Lung microvascular endothelial cell (primary cell): ENCODE data around the gene GDNF. TPM values are rescaled to one million over a fixed set of nuclear protein-coding genes. Genes with fewer than 3 reads are reported as not detected.
A peak's percentile ranks its signal among the peaks of the same experiment; 100 is the strongest.
"Not testable (repeated sequence)": the region's sequence is repeated elsewhere in the genome, so short reads cannot be mapped to it uniquely, and the experiment has no call there.

Experiments used
- DNase-seq, 2 donors: peaks; one replicate each; pipeline versions ENCODE4 v3.0.0 to v3.0.0-alpha.2; 2010; ENCODE audit warnings: low read depth in 2 of 2
- total RNA-seq: library from RNA; depleted of rRNA; stranded (reverse); fragments of >200 nt; gene quantifications from 2 replicates; pipeline ENCODE4 v1.2.1, GENCODE V29; 2014

GDNF gene
- total RNA-seq, 1 donor from 2014 or later: not detected

DNA sequence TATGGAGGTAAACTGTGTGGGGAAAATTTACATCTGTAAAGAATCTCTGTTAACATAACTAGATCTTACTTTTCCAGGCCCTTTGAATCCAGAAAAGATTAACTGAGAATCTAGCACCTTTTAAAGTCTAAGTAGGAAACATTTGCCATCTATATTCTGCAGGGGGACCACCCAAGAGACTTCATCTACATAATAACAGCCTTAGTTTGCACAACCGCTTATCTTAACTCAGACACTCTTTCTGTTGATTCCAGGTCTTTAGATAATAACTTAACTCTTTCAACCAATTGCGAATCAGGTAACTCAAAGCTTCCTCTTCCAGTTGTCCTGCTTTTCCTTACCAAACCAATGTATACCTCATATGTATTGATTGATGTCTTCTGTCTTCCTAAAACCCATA is 53.4 kb downstream of the GDNF start:
- no peak for DNase-seq

DNA sequence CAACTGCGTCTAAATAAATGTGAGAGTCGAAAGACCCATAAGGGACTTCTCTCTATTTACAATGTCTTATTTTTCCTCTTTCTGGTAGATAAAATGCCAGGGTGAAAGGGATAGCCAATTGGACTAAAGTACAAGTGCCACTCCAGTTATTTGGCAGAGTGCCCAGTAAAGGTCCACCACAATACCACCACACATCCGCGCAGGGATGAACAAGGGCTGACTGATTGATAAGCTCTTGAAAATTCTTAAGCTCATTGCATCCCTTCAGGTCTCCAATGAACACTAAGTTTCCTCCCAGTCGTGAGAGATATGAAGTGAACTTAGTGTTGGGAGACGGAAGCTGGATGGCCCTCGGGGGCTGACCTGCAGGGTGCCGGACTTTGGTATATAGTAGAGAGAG is 58.4 kb downstream of the GDNF start:
- DNase-seq: not testable (repeated sequence)

DNA sequence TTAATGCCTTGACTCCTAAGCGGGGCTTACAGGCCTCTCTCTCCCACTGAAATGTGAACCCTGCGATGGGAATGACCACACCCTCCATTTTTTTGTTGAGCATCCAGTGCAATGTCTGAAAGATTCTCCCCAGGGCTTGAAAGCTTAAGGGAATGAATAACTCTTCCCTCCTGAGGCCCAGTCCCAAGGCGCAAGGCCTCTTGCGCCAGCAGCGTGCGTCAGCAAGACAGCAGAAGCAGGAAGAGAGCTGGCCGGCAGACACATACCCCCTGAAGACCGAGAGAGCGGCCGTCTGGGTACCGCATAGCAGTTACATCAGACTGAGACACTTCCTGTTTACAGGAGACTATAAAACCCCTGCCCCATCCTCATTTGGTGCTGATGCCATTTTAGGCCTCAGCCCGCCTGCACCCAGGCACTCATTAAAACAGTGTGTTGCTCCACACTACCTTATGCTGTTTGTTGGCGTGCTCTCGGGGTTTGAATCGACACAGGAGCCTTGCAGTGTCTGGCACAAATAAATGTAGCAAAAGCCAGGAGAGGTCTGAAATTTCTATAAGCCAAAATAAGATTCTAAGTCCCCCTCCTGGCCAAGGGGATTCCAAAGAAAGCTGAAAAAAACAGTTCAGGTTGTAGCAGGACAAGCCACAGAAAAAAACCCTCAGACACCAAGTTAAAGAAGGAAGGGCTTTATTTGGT is 62.3 kb downstream of the GDNF start:
- peak in 1 of 2 donors; percentile 83 for DNase-seq

- DNase-seq: no peak
Measured at GRCh38 chr5:37776826-37777225, 63.0 kb downstream of the GDNF start.

GRCh38 chr5:37774912-37775483 is 64.8 kb downstream of the GDNF start:
- peak; percentile 10 to 40 for DNase-seq

GRCh38 chr5:37773809-37774208 is 66.0 kb downstream of the GDNF start:
- no peak for DNase-seq

DNA sequence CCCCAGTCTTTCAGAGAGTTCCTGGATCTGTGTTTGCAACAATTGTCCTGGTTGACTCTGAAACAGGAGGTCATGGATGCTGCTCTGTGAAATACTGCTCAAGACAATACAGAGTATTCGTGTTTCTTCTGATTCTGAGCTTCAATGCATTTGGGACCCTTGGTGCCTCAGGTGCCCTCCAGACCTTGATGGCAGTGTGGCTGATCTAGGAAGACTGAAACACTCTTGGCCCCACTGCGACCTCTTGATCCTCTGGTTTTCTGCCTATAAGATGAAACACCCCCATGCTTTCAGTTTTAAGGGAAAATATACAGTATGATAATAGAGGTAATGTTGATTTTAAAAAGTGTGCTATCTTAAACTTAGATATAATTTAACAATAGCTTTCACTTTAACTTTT is 67.6 kb downstream of the GDNF start:
- DNase-seq: no peak

DNA sequence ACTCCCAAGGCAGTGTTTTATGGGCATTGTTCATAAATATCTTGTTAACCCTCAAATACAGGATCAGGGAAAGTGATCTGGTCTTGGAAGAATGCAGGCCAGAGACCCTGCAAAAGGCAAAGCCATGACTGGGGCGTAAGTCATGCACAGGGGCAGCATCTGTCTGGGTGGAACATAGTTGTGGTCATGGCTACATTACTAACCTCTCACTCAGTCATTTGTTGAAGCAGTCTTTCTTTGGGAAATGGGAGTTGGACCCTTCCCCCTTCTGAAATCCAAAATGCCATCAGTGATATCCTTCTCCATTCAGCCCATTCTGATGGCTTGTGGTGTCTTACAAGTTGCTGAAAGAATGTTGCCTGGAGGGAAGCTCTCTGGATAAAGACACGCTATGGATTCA is 68.1 kb downstream of the GDNF start:
- DNase-seq: peak in 1 of 2 donors; percentile 7

- DNase-seq: no peak
Measured at GRCh38 chr5:37771203-37771611, 68.6 kb downstream of the GDNF start.

DNA sequence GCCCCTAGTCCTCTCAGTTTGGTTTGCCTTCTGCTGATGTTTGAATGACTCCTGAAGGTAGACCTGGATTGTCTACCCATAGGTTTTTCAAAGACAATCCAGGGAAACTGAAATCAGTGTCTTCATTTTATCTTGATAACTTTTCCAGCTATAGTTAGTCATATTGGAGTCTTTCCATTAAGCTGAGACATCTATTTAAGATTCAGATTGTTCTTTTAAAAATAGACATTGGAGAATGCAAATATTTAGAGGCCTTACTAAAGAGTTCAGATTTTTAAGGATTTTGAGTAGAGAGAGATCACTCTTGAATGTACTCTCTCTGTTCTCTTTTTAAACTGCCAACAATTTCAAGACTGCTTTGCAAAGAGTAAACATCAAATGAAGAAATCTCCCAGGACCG is 69.1 kb downstream of the GDNF start:
- no peak for DNase-seq

- no peak for DNase-seq
Measured at GRCh38 chr5:37769840-37770239, 70.0 kb downstream of the GDNF start.

GRCh38 chr5:37769108-37769507 is 70.7 kb downstream of the GDNF start:
- no peak for DNase-seq

DNA sequence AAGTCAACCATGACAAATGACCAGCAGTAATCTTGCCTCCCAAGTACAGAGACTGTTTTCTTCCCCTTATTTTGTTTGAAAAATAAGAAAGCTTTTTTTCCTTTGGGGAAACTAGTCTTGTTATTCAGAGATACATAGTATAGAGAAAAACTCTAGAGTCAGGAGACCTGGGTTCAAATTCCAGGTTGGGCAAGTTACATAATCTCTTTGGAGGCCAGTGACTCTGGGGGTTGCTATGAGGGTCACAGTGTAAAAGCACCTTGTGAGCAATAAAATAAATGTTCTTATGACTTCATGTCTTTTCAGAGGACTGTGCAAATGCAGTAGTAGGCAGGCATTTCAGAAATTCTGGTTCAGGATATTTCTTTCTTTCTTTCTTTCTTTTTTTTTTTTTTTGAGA is 71.5 kb downstream of the GDNF start:
- DNase-seq: no peak

- no peak for DNase-seq
Measured at GRCh38 chr5:37767961-37768360, 71.9 kb downstream of the GDNF start.

- DNase-seq: no peak
Measured at GRCh38 chr5:37767251-37767650, 72.6 kb downstream of the GDNF start.
